Keratinocyte (primary cell): ENCODE results near the gene NBEA.

ENCODE experiments used
- EZH2 ChIP-seq: IDR thresholded peaks from one replicate; pipeline ENCODE4 v1.6.1; 2012; ENCODE audit warnings: inconsistent platforms, mild to moderate bottlenecking, low read length, moderate library complexity
- TF ChIP-seq, protein P1 (sequence below), 3 experiments: IDR thresholded peaks in 1 of 3; conservative IDR thresholded peaks in 1 of 3; optimal IDR thresholded peaks in 1 of 3; 2 replicates in 2 of 3; 3 replicates in 1 of 3; pipeline versions ENCODE3 to v1.5.1; 2011; ENCODE audit warnings: low read length in 3 of 3, mild to moderate bottlenecking in 3 of 3, moderate library complexity in 2 of 3, control low read depth in 1 of 3, inconsistent platforms in 1 of 3; ENCODE audit not compliant: insufficient read depth in 2 of 3; ENCODE audit errors: extremely low read depth in 1 of 3

- TF ChIP-seq, protein P1, sequence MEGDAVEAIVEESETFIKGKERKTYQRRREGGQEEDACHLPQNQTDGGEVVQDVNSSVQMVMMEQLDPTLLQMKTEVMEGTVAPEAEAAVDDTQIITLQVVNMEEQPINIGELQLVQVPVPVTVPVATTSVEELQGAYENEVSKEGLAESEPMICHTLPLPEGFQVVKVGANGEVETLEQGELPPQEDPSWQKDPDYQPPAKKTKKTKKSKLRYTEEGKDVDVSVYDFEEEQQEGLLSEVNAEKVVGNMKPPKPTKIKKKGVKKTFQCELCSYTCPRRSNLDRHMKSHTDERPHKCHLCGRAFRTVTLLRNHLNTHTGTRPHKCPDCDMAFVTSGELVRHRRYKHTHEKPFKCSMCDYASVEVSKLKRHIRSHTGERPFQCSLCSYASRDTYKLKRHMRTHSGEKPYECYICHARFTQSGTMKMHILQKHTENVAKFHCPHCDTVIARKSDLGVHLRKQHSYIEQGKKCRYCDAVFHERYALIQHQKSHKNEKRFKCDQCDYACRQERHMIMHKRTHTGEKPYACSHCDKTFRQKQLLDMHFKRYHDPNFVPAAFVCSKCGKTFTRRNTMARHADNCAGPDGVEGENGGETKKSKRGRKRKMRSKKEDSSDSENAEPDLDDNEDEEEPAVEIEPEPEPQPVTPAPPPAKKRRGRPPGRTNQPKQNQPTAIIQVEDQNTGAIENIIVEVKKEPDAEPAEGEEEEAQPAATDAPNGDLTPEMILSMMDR (optimal IDR thresholded peaks at IDR 0.05 in 1 of 3, IDR thresholded peaks at IDR 0.05 in 1 of 3, conservative IDR thresholded peaks at IDR 0.05 in 1 of 3; ENCODE audit: extremely low read depth in 1 of 3, insufficient read depth in 2 of 3, low read length in 3 of 3): no peak
- TF ChIP-seq EZH2: no peak
Observed at GRCh38 chr13:35706721-35707120, 764.7 kb downstream of the NBEA start.
